GM20000 (cell line): ENCODE results near the gene DUSP8.
"Not testable (repeated sequence)": the region's sequence is repeated elsewhere in the genome, so short reads cannot be mapped to it uniquely, and the experiment has no call there.

Source experiments
- DNase-seq: peaks from one replicate; pipeline ENCODE4 v3.0.0; 2012; ENCODE audit warnings: low spot score
- TF ChIP-seq, protein P1 (sequence below): IDR thresholded peaks from 2 replicates; pipeline ENCODE4 v1.5.1; 2012; ENCODE audit warnings: mild to moderate bottlenecking, control low read depth; ENCODE audit errors: extremely low read depth, missing control alignments

Gene DUSP8, protein sequence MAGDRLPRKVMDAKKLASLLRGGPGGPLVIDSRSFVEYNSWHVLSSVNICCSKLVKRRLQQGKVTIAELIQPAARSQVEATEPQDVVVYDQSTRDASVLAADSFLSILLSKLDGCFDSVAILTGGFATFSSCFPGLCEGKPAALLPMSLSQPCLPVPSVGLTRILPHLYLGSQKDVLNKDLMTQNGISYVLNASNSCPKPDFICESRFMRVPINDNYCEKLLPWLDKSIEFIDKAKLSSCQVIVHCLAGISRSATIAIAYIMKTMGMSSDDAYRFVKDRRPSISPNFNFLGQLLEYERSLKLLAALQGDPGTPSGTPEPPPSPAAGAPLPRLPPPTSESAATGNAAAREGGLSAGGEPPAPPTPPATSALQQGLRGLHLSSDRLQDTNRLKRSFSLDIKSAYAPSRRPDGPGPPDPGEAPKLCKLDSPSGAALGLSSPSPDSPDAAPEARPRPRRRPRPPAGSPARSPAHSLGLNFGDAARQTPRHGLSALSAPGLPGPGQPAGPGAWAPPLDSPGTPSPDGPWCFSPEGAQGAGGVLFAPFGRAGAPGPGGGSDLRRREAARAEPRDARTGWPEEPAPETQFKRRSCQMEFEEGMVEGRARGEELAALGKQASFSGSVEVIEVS

DNA sequence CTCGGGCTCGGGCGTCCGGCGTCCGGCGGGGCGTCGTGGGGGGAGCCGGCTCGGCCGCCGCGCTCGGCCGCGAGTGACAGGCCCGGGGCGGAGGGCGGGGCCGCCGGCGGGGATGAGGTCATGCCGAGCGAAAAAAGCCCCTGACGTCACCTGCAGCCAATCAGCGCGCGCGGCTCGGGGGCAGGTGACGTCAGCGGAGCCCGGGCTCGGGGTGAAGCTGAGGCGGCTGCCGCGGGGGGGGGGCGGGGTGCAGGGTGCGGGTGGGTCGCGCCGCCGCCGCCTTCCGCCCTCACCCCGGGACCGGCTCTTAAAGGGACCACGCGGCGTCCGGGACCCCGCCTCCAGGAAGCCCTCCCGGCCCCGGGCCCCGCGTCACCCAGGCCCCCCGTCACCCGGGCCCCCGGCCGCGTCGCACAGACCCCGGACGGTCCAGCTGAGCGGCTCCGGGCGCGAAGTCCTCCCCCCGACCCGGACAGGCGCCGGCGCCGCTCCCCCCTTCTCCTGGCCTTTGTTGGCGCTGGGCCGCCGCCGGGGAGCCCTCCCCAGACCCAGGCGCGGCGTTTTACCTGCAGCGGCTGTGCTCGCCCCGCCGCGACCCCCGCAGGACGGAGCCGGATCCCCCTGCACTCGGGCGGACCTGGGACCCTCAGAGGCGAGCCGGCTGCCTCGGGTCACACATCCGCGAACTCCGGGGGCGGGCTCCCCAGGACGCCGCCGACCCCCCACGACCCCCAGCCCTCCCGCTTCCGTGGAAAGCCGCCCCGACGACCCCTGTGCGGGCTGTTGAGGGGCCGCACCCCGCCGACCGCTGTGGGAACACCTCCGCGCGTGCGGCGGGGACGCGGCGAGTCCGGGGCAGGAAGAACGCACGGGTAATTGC is at the start of gene DUSP8:
Gene DUSP8 (minus strand): TSS at position 75 of the 880 bp plus-strand sequence. CDS start 6,445 bp downstream, outside the sequence.
- DNase-seq, result peak; percentile 98
- TF ChIP-seq, protein P1, sequence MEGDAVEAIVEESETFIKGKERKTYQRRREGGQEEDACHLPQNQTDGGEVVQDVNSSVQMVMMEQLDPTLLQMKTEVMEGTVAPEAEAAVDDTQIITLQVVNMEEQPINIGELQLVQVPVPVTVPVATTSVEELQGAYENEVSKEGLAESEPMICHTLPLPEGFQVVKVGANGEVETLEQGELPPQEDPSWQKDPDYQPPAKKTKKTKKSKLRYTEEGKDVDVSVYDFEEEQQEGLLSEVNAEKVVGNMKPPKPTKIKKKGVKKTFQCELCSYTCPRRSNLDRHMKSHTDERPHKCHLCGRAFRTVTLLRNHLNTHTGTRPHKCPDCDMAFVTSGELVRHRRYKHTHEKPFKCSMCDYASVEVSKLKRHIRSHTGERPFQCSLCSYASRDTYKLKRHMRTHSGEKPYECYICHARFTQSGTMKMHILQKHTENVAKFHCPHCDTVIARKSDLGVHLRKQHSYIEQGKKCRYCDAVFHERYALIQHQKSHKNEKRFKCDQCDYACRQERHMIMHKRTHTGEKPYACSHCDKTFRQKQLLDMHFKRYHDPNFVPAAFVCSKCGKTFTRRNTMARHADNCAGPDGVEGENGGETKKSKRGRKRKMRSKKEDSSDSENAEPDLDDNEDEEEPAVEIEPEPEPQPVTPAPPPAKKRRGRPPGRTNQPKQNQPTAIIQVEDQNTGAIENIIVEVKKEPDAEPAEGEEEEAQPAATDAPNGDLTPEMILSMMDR, result no peak

DNA sequence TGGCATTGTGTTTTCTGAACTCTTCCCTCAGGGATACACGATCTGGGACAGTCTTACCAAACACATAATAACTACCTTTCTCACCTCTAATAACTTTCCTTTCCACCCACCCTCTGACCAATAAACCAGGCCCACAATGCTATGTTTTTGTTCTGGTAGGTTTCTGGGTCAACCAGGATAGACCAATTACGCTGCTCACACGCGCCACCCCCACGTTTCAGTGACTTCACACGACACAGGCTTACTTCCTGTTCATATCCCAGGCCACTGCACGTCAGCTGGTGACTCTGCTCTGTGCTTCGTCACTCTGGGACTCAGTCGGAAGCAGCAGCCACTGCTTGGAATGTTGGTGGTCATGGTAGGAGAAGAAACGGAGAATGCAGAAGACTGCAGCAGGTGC is 47.4 kb upstream of the DUSP8 start:
- TF ChIP-seq, protein P1, result no peak

DNA sequence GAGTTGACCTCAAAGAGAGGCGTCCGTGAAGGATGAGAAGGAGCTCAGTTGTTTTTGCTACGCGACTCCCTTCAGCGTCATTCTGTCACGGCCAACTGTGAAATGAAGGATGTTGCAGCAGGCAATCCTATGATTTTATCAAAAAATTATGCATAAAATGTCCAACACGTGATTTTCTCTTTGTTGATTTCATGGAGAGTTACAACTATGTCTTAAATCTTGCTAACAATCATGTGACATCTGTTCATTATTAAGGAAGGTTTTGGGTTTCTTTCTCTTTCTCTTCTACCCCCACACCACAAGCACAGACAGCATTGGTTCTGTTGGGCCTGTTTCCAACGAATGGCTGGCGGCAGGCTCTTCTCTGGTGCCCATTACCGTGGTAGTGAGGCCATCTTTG is 46.2 kb upstream of the DUSP8 start:
- no peak for DNase-seq
- TF ChIP-seq, protein P1, result no peak

More for the DNA sequence above, 47.4 kb upstream of the DUSP8 start:
- no peak for DNase-seq

DNA sequence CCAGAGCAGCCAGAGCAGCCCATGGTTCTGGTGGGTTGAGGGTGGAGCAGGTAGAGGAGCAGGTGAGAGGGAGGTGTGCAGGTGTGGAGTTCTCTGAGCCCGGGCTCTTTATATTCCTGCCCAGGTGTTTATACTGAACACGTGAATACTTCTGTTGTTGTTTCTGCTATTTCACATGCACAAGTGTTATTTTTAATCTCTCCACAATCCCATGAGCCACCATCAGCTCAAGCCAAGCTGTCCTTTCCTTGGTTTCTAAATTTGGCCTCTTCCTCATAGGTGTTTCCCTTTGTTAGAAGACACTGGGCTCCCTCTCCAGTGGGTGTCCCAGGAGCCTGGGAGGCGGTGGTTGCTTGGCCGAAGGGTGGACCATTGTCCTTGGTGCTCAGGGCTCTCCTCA is 36.3 kb upstream of the DUSP8 start, which contains the start of gene KRTAP5-3:
Gene KRTAP5-3 (minus strand): TSS at position 101 of the 400 bp plus-strand sequence. CDS start 78 bp downstream, at position 23.
- DNase-seq, result no peak
- TF ChIP-seq, protein P1, result no peak

DNA sequence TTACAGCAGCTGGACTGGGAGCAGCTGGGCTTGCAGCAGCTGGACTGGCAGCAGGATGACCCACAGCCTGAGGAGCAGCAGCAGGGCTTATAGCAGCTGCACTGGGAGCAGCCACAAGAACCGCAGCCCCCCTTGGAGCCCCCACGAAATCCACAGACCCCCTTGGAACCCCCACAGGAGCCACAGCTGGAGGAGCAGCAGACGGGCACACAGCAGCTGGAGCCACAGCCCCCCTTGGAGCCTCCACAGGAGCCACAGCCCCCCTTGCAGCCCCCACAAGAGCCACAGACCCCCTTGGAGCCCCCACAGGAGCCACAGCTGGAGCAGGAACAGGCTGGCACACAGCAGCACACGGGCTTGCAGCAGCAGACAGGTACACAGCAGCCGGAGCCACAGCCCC is 35.8 kb upstream of the DUSP8 start:
- not testable (repeated sequence) for DNase-seq

DNA sequence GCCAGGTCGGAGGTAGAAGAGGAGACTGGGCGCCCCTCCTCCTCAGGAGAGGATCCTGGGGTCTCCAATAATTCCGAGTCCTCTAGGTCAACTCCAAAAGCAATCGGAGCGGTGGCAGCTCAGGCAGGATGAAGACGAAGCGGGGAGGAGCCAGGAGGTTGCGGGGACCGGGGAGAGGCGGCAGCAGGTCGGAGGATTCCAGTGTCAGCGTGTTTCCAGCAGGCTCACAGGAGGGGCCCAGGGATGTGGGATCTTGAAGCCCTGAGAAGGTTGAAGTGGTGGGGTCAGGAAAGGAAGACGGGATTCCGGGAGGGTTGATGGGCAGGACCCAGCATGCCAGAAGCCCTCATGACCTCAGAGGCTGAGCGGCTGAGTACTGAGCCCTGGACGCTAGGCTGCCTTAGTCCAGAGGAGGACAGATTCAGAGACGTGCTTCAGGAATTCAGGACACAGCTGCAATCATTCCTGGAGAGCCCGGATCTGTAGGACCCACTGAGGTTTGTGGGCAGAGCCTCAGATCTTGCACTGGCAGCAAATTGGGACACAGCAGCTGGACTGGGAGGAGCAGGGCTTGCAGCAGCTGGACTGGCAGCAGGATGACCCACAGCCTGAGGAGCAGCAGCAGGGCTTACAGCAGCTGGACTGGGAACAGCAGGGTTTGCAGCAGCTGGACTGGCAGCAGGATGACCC is 35.2 kb upstream of the DUSP8 start:
- DNase-seq, result not testable (repeated sequence)

DNA sequence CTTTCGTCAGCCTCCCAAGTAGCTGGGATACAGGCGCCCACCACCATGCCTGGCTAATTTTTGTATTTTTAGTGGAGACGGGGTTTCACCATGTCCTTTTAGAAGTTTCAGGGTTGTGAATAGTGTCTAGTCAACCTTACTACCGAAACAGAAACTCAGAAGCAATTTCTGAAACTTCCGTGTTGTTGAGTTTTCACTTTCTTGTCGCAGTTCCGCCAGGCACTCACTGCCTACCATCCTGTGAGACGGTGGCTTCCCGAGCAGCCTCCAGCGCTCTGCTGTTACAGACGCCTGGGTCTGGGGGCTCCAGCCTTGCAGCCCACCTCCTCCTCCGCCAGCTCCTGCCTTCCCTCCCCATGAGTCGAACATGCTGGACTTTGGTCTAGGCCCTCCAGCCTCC is 33.9 kb upstream of the DUSP8 start:
- peak; percentile 84 for DNase-seq

DNA sequence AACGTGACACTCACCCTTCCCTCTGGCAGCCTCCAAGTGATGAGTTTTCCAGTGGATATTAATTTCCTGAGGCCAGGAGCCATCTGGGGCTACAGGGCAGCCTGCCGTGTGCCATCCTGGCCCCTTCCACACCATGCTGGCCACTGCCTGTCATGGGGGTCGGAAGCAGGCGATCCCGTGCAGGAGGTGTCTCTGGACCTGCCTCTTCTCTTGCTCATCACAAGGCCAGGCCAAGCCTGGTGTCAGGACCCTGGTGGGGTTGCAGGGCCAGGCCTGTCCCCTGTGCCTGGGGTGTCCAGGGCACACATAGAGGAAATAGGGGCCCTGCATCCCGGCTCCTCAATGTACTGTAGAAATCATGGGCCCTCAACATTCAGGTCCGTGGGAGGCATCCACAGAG is 32.6 kb upstream of the DUSP8 start:
- no peak for DNase-seq
- TF ChIP-seq, protein P1, result no peak
